Hepatocyte (in vitro differentiated cells): Measurements from ENCODE around the gene NPHP4. TPM values are rescaled to one million over a fixed set of nuclear protein-coding genes. Genes with fewer than 3 reads are reported as not detected.

Experiments
- DNase-seq: peaks from one replicate; pipeline ENCODE4 v3.0.0-alpha.2; 2016; ENCODE audit warnings: low spot score
- H2AFZ ChIP-seq: fragments of 200-600 bp; sonication (generic); 2 replicates; pipeline ENCODE4 v1.6.0; 2016; ENCODE audit warnings: antibody characterized with exemption, mild to moderate bottlenecking
- H3K27ac ChIP-seq: fragments of 200-600 bp; sonication (generic); 2 replicates; pipeline ENCODE4 v1.5.1; 2016; ENCODE audit warnings: mild to moderate bottlenecking
- H3K27me3 ChIP-seq: fragments of 200-600 bp; sonication (generic); 2 replicates; pipeline ENCODE4 v1.6.1; 2016
- H3K36me3 ChIP-seq: fragments of 200-600 bp; sonication (generic); replicated peaks from 2 replicates; pipeline ENCODE4 v1.5.1; 2016; ENCODE audit warnings: low read depth; ENCODE audit not compliant: insufficient read depth
- H3K4me1 ChIP-seq: fragments of 200-600 bp; sonication (generic); 2 replicates; pipeline ENCODE4 v1.5.1; 2016; ENCODE audit warnings: mild to moderate bottlenecking, moderate library complexity; ENCODE audit not compliant: insufficient read depth
- H3K4me2 ChIP-seq: fragments of 200-600 bp; sonication (generic); 2 replicates; pipeline ENCODE4 v1.6.0; 2016
- H3K4me3 ChIP-seq: fragments of 200-600 bp; sonication (generic); 2 replicates; pipeline ENCODE4 v1.5.1; 2016; ENCODE audit warnings: mild to moderate bottlenecking
- H3K79me2 ChIP-seq: fragments of 200-600 bp; sonication (generic); 2 replicates; pipeline ENCODE4 v1.6.0; 2017; ENCODE audit warnings: mild to moderate bottlenecking
- H3K9me2 ChIP-seq: fragments of 200-600 bp; sonication (generic); replicated peaks from 2 replicates; pipeline ENCODE4 v1.6.0; 2017; ENCODE audit warnings: mild to moderate bottlenecking; ENCODE audit not compliant: insufficient read depth
- H3K9me3 ChIP-seq: fragments of 200-600 bp; sonication (generic); 2 replicates; pipeline ENCODE4 v1.5.1; 2016; ENCODE audit warnings: low read depth, mild to moderate bottlenecking
- H4K20me1 ChIP-seq: fragments of 200-600 bp; sonication (generic); 2 replicates; pipeline ENCODE4 v1.6.0; 2016; ENCODE audit warnings: mild to moderate bottlenecking; ENCODE audit not compliant: insufficient read depth, poor library complexity, severe bottlenecking
- CTCF ChIP-seq: fragments of 200-600 bp; sonication (generic); IDR thresholded peaks from 2 replicates; pipeline ENCODE4 v1.5.1; 2016; ENCODE audit warnings: antibody characterized with exemption, mild to moderate bottlenecking; ENCODE audit not compliant: poor library complexity
- EZH2 ChIP-seq: fragments of 200-600 bp; sonication (generic); IDR thresholded peaks from 2 replicates; pipeline ENCODE4 v1.6.1; 2016; ENCODE audit warnings: antibody characterized with exemption, mild to moderate bottlenecking, borderline replicate concordance
- EZH2phosphoT487 ChIP-seq: fragments of 200-600 bp; sonication (generic); IDR thresholded peaks from one replicate; pipeline ENCODE4 v1.6.1; 2018; ENCODE audit warnings: antibody characterized with exemption, mild to moderate bottlenecking, low read depth, moderate library complexity; ENCODE audit not compliant: unreplicated experiment, severe bottlenecking
- WGBS: methylation state at CpG from one replicate; pipeline ENCODE4 v1.1.6; 2016; ENCODE audit warnings: low lambda C conversion rate; ENCODE audit errors: missing lambda C conversion rate; 5-methylcytosine and 5-hydroxymethylcytosine counted together
- polyA plus RNA-seq: library from polyadenylated mRNA; unstranded; fragments of >200 nt; fragmentation: Nextera tagmentation; extraction: Ambion mirVana; gene quantifications from 2 replicates; pipeline ENCODE4 v1.2.1, GENCODE V29; 2016
- total RNA-seq: library from RNA; depleted of rRNA; stranded (reverse); fragments of >200 nt; gene quantifications from 2 replicates; pipeline ENCODE4 v1.2.3, GENCODE V29; 2014

The NPHP4 gene
- total and polyA plus RNA-seq, 2 experiments from 2014 or later: 5.6 to 6.0 TPM

GRCh38 chr1:5948681-5949005 is 43.6 kb downstream of the NPHP4 start:
- Histone ChIP-seq H3K79me2 (no peaks in the 10 kb centered on the region), H3K27me3 (no peaks in the 10 kb centered on the region), H2AFZ (no peak overlapping the region), H3K4me1 (no peaks in the 10 kb centered on the region), H3K9me3 (no peaks in the 10 kb centered on the region), H4K20me1 (no peaks in the 10 kb centered on the region), H3K27ac (no peak overlapping the region), H3K36me3 (no peaks in the 10 kb centered on the region), H3K4me3 (no peak overlapping the region), H3K9me2 (no peaks in the 10 kb centered on the region), H3K4me2 (no peak overlapping the region)
- WGBS: 72% methylated on average over 4 of the region's 4 CpGs
- DNase-seq: no peak
- TF ChIP-seq EZH2 (no peak), EZH2phosphoT487 (no peak), CTCF (no peak)

- H3K36me3 ChIP-seq: no peaks in the 10 kb centered on the region
- no peak overlapping the region for H3K4me2 ChIP-seq
- no peaks in the 10 kb centered on the region for H4K20me1 ChIP-seq
- H3K79me2 ChIP-seq: no peaks in the 10 kb centered on the region
- no peak overlapping the region for H3K27ac ChIP-seq
- no peaks in the 10 kb centered on the region for H3K9me2 ChIP-seq
- no peak overlapping the region for H3K4me3 ChIP-seq
- no peak overlapping the region for H2AFZ ChIP-seq
- 90% methylated on average over 20 of the region's 20 CpGs for WGBS
- no peaks in the 10 kb centered on the region for H3K9me3 ChIP-seq
- no peaks in the 10 kb centered on the region for H3K27me3 ChIP-seq
- no peaks in the 10 kb centered on the region for H3K4me1 ChIP-seq
- no peak for DNase-seq
- TF ChIP-seq EZH2phosphoT487 (no peak), CTCF (no peak)
These were observed 44.1 kb downstream of the NPHP4 start for GRCh38 chr1:5947978-5948680.

- no peak for DNase-seq
- no peaks in the 10 kb centered on the region for H3K4me1 ChIP-seq
- 95% methylated on average over 22 of the region's 22 CpGs for WGBS
- no peaks in the 10 kb centered on the region for H3K36me3 ChIP-seq
- H3K4me2 ChIP-seq: no peak overlapping the region
- H3K27ac ChIP-seq: no peak overlapping the region
- H2AFZ ChIP-seq: no peak overlapping the region
- TF ChIP-seq EZH2phosphoT487: no peak
- no peak for TF ChIP-seq EZH2
- TF ChIP-seq CTCF: no peak
- no peaks in the 10 kb centered on the region for H3K27me3 ChIP-seq
- no peaks in the 10 kb centered on the region for H3K79me2 ChIP-seq
- H3K9me2 ChIP-seq: no peaks in the 10 kb centered on the region
- H4K20me1 ChIP-seq: no peaks in the 10 kb centered on the region
- H3K4me3 ChIP-seq: no peak overlapping the region
- no peaks in the 10 kb centered on the region for H3K9me3 ChIP-seq
These were observed 45.0 kb downstream of the NPHP4 start for GRCh38 chr1:5947071-5947821.
